HUES64 (cell line): Measurements from ENCODE around the gene PCBD2.
"Not testable (repeated sequence)": the region's sequence is repeated elsewhere in the genome, so short reads cannot be mapped to it uniquely, and the experiment has no call there.

Experiments used
- H3K27ac ChIP-seq: 2 replicates; pipeline ENCODE4 v1.7.0; 2013; ENCODE audit warnings: low read depth, low read length, inconsistent platforms
- H3K27me3 ChIP-seq: 2 replicates; pipeline ENCODE4 v1.6.1; 2013; ENCODE audit warnings: mild to moderate bottlenecking, low read length; ENCODE audit not compliant: insufficient read depth
- H3K36me3 ChIP-seq: 2 replicates; pipeline ENCODE4 v1.6.1; 2013; ENCODE audit warnings: mild to moderate bottlenecking, low read length; ENCODE audit not compliant: insufficient read depth
- H3K4me1 ChIP-seq: 2 replicates; pipeline ENCODE4 v1.6.1; 2013; ENCODE audit warnings: mild to moderate bottlenecking, low read length, moderate library complexity; ENCODE audit not compliant: insufficient read depth
- H3K4me3 ChIP-seq: 2 replicates; pipeline ENCODE4 v1.5.1; 2013; ENCODE audit warnings: mild to moderate bottlenecking, low read length, moderate library complexity
- H3K9ac ChIP-seq: 2 replicates; pipeline ENCODE4 v1.6.1; 2013; ENCODE audit warnings: mild to moderate bottlenecking, low read depth, low read length
- H3K9me3 ChIP-seq: 2 replicates; pipeline ENCODE4 v1.6.1; 2013; ENCODE audit warnings: low read depth, low read length; ENCODE audit not compliant: insufficient read depth
- WGBS: fragments of 150-250, 120-280 bp; methylation state at CpG from one replicate; pipeline ENCODE4 v1.1.7; 2013; ENCODE audit warnings: missing lambda C conversion rate; 5-methylcytosine and 5-hydroxymethylcytosine counted together

The PCBD2 gene

DNA sequence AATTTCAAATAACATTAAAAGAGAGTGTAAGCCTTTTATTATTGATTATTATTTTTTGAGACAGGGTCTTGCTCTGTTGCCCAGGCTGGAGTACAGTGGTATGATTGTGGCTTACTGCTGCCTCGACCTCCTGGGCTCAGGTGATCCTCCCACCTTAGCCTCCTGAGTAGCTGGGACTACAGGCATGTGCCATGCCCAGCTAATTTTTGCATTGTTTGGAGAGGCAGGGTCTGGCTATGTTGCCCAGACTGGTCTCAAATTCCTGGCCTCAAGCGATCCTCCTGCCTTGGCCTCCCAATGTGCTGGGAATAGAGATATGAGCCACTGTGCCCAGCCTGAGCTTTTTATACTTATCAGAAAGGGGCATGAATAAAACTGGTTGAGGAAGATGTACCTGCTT lies 5.8 kb downstream of the PCBD2 start:
- H3K9me3 ChIP-seq, H3K27ac ChIP-seq, H3K4me3 ChIP-seq, H3K9ac ChIP-seq, H3K27me3 ChIP-seq, H3K4me1 ChIP-seq: not testable (repeated sequence)
- WGBS, result 100% methylated on average over 2 of the region's 2 CpGs
- peaks cover 48% of the 10 kb centered on the region for H3K36me3 ChIP-seq

DNA sequence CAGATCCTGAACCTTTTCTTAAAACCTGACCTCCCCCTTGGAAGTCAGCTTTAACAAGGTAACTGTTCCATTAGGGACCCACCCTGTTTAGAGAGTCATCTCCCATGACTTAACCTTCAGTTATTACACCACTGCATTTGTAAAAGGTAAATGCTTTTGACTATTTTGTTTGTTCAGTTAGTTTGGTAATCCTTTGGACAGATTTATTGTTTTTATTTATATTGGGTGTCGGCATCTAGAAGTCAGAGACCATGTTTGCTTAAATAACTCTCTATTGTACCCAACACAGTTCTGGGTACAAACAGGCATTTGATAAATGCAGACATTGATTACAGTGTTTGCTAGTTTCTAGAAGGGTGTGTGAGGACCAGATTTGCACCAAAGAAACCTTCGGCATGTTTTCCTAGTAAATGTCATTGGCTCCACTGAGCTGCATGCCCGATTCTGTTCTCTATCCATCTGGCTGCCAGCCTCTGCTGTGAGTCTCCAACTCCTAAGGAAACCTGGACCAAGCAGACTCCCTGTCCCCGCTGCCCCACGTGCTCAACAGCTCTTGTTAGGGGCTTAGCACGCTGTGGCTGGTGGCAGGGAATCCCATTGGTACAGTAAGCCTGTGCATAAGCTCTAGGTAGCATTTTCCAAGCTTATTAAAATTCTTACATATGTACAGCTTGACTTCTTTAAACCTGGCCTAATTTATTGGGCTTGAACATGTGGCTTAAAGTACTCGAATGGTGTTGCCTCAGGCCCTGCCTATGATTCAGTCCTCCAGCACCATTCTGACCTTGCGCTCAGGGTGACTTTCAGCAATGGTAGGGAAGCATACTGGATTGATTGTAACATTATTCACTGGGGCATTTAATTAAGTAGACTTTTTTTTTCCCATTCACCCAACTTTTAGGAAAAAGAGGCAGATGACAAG lies 6.6 kb downstream of the PCBD2 start:
- 84% methylated on average over 8 of the region's 8 CpGs for WGBS
- Histone ChIP-seq H3K9me3 (no peaks in the 10 kb centered on the region), H3K9ac (no peak overlapping the region), H3K4me3 (no peak overlapping the region), H3K27me3 (no peaks in the 10 kb centered on the region), H3K27ac (no peak overlapping the region), H3K4me1 (no peaks in the 10 kb centered on the region; the same call in 1 of the 2 replicates), H3K36me3 (peaks cover 46% of the 10 kb centered on the region)

DNA sequence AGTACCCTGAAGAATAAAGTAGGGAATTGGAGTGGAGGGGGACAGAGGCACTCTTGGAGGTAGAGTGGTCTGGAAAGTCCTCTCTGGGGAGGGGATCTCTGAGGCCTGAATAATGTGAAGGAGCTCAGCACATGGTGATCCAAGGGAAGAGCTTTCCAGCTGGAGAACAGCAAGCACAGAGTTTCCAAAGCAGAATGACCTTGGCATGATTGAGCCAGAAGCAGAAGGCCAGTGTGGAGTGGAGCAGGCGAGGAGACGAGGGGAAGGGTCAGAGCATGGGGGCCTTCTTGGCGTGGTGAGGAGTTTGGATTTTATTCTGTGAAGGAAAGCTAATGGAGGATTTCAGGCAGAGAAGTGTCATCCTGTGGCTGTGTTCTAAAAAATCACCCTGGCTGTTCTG lies 8.3 kb downstream of the PCBD2 start:
- WGBS, result 91% methylated on average over 3 of the region's 3 CpGs
- no peak overlapping the region for H3K27ac ChIP-seq
- no peaks in the 10 kb centered on the region for H3K27me3 ChIP-seq
- H3K4me3 ChIP-seq, result no peak overlapping the region
- H3K9ac ChIP-seq, result no peak overlapping the region
- no peaks in the 10 kb centered on the region for H3K9me3 ChIP-seq
- no peaks in the 10 kb centered on the region for H3K4me1 ChIP-seq
- peaks cover 45% of the 10 kb centered on the region for H3K36me3 ChIP-seq

DNA sequence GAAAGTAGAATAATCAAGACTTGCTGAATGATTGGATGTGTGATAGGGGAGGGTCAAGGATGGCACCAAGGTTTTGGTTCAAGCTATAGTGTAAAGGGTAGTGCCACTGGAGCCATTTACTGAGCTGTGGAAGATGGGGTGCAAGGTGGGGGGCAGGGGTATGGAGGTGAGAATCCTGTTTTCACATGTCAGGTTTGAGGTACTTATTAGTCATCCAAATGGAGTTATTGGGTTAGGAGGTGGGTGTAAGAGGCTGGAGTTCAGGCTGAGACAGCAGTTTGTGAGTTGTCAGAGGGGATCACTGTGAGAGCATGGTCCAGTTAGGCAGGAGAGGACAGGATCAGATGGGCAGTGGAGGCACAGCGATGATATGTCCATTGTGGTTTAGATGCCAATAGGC lies 8.9 kb downstream of the PCBD2 start:
- Histone ChIP-seq H3K9ac (no peak overlapping the region), H3K4me1 (no peaks in the 10 kb centered on the region), H3K27ac (no peak overlapping the region), H3K9me3 (no peaks in the 10 kb centered on the region), H3K36me3 (peaks cover 49% of the 10 kb centered on the region), H3K27me3 (no peaks in the 10 kb centered on the region), H3K4me3 (no peak overlapping the region)
- 93% methylated on average over 1 of the region's 1 CpG for WGBS

DNA sequence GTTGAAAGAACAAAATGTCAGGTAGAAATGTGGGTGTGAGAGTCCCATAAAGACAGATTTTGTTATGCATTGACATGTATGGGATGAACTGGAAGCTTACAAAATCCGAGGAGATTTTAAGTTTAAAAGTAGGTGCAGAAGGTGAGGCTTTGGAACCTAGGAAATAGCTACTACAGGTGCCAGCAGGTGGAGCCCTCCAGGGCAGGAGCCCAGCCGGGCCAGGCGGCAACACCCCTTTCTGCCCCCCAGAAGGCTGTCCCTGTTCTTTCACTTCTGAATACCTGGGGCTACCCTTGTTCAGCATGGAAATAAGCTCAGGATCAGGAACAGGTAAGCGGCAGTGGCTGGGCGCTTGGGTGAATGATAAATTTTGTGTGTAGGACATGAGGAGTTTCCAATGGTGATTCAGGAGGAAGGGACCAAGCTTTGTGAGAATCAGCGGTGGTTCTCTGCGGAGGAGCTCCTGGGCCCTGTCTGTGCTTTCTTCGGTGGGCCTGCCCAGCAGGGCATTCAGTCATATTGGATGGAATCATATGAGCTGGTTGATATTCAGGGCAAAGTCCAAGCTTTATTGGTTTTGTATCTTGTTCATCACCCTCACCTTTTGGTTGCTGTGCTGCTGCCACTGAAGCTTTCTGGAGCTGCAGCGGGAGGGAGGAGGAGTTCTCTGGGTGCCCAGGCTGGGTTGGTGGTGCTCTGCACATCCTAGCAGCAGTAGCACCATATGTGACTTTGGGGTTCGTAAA lies 12.3 kb downstream of the PCBD2 start:
- H3K9me3 ChIP-seq, result no peaks in the 10 kb centered on the region
- H3K9ac ChIP-seq, result no peak overlapping the region
- H3K4me3 ChIP-seq, result no peak overlapping the region
- no peaks in the 10 kb centered on the region for H3K27me3 ChIP-seq
- H3K36me3 ChIP-seq, result peaks cover 38% of the 10 kb centered on the region
- 88% methylated on average over 10 of the region's 10 CpGs for WGBS
- no peak overlapping the region for H3K27ac ChIP-seq
- no peaks in the 10 kb centered on the region for H3K4me1 ChIP-seq

DNA sequence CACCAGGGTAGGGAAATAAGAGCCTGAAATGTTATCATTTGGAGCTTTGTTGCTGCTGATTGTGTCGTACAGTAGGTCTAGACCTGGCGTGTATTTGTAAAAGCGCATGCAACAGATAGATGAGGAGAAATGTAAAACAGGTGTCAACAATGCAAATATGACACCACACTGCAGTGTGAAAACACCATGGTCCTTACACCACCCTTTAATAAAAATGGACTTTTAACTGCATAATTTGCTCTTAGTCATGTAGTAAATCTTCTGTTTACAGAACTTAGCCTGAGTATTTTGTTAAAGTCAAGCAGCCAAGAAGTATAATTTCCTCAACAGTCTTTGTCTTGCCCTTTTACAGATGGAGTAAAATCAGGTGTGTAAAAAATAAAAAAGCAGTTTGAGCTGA lies 13.9 kb downstream of the PCBD2 start:
- WGBS, result 85% methylated on average over 3 of the region's 3 CpGs
- Histone ChIP-seq H3K9ac (no peak overlapping the region), H3K27ac (no peak overlapping the region), H3K36me3 (peaks cover 31% of the 10 kb centered on the region), H3K9me3 (no peaks in the 10 kb centered on the region), H3K4me3 (no peak overlapping the region), H3K27me3 (no peaks in the 10 kb centered on the region), H3K4me1 (no peaks in the 10 kb centered on the region)

DNA sequence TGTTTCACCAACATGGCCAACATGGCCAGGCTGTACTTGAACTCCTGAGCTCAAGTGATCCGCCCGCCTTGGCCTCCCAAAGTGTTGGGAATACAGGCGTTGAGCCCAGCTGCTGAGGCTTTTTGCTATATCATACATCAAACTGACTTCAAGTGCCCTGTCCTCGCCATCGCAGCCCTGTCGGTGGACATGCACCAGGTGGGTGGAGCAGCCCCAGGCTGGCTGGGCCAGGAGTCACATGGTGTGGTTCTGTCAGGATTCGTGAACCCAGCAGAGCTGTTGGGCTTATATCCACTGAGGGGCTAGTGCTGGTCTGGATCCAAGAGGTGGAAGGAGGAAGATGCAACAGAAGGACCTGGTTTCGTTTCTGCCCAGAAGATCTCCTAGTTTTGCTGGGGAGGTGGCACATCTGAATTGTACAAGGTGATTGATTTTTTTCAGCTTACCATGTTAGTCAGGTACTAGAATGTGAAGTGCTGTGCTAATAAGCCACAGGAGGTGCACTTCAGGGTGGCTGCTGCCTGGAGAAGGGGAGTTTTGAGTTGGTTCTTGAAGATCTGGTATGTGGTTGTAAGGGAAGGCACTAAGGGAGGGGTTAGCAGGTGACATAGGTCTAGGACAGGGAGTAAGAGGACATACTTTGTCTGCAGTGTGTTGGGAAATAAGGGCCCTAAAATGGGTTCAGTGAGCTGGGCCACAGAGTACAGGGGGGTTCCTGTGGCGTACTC lies 16.1 kb downstream of the PCBD2 start:
- Histone ChIP-seq H3K27me3 (no peaks in the 10 kb centered on the region), H3K4me1 (no peaks in the 10 kb centered on the region), H3K9me3 (no peaks in the 10 kb centered on the region), H3K9ac (no peak overlapping the region), H3K27ac (no peak overlapping the region), H3K4me3 (no peak overlapping the region), H3K36me3 (peaks cover 19% of the 10 kb centered on the region)
- WGBS, result 95% methylated on average over 9 of the region's 9 CpGs

DNA sequence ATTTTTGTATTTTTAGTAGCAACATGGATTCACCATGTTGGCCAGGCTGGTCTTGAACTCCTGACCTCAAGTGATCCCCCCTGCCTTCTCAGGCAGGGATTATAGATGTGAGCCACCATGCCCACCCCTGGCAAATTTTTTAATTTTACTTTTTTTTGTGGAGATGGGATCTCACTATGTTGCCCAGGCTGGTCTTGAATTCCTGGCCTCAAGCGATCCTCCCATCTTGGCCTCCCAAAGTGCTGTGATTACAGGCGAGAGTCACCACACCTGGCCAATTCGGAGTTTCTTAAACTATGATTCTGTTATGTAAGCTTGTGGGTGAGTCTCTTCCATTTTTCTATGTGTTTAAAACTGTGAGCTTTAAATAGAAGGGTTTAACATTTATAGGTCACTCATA lies 27.6 kb downstream of the PCBD2 start:
- H3K4me1 ChIP-seq, result no peaks in the 10 kb centered on the region
- no peak overlapping the region for H3K4me3 ChIP-seq
- H3K27ac ChIP-seq, result no peak overlapping the region
- WGBS, result 95% methylated on average over 3 of the region's 3 CpGs
- no peaks in the 10 kb centered on the region for H3K27me3 ChIP-seq
- no peaks in the 10 kb centered on the region for H3K9me3 ChIP-seq
- H3K36me3 ChIP-seq, result peaks cover 23% of the 10 kb centered on the region
- no peak overlapping the region for H3K9ac ChIP-seq

DNA sequence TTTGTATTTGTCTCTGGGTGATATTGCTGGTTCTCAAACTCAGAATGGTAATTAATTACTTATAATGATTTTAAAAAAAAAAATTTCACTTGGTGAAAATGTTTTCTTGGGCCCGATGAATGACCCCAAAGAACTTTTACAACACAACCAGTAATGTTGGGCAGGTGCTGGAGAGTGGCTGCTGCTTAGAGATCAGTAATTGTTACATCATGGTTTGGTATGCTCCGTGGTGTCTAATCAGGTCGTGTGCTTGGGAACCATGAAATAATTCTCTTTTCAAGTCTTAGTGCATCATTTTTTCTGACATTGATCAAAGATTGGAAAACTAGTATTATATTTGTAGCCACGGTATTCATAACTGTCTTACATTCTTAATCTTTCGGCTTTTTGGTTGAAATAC lies 29.3 kb downstream of the PCBD2 start:
- no peaks in the 10 kb centered on the region for H3K27me3 ChIP-seq
- no peak overlapping the region for H3K4me3 ChIP-seq
- no peak overlapping the region for H3K9ac ChIP-seq
- H3K27ac ChIP-seq, result no peak overlapping the region
- peaks cover 9% of the 10 kb centered on the region; the same call in 1 of the 2 replicates for H3K4me1 ChIP-seq
- no peaks in the 10 kb centered on the region for H3K9me3 ChIP-seq
- 91% methylated on average over 3 of the region's 5 CpGs for WGBS
- H3K36me3 ChIP-seq, result peaks cover 23% of the 10 kb centered on the region

DNA sequence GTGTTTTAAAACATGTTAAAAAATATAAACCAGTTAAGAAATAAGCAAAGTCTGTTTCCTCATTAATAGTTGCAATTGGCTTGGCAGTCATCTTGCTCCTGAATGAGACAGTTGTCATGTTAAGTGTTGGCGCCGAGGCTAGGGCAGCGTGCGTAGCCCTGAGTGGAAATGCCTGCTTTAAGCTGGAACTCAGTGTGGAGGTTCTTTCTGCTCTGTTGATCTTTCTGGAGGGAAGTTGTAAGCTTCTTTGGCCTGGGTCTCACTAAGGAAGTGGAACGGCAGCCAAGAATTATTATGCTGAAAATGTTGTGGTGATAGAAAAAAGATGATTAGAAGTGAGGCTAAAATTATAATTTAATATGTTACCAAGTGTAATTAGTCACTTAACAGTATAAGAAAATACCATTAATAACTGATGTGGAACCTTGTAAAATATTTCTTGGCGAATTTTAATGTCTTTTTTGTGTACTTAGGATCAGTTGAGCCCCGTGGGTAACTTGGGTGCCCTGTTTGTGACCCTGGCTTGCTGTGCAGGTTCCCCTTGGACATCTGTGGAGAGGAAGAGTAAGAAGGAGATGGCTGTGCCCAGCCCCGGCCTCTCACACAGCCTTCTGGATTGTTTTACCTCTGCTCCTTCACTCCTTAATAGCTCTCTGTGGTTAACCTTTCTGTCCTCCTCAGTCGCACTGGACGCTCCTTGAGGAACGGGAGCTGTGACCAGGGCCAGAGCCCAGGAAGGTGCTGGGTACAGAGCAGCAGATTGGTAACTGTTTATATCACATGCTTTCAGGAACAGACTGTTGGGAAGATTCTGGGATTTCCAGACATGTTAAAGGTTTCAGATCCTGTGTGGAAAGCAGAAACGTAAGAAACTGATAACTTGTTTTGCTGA lies 31.0 kb downstream of the PCBD2 start:
- Histone ChIP-seq H3K27me3 (no peaks in the 10 kb centered on the region), H3K27ac (no peak overlapping the region), H3K9ac (no peak overlapping the region), H3K4me1 (peaks cover 9% of the 10 kb centered on the region; the same call in 1 of the 2 replicates), H3K4me3 (no peak overlapping the region), H3K36me3 (peaks cover 14% of the 10 kb centered on the region), H3K9me3 (no peaks in the 10 kb centered on the region)
- WGBS, result 93% methylated on average over 12 of the region's 12 CpGs
